Measurements from ENCODE around the gene ASCL5.

ASCL5 gene

GRCh38 chr1:201172326-201172725, 45.3 kb upstream of the ASCL5 start:
- H3K27ac ChIP-seq, result no peak overlapping the region
- peaks cover 6% of the 10 kb centered on the region for H3K4me1 ChIP-seq
- no peaks in the 10 kb centered on the region for H3K79me2 ChIP-seq
- no peak overlapping the region for H3K4me2 ChIP-seq (ENCODE audit: low read length)
- no peaks in the 10 kb centered on the region for H3K9me3 ChIP-seq (ENCODE audit: control insufficient read depth, low read length)
- no peaks in the 10 kb centered on the region for H3K36me3 ChIP-seq (ENCODE audit: control insufficient read depth, insufficient read depth, low read length)
- no peak for TF ChIP-seq CTCF (IDR thresholded peaks at IDR 0.05)
- no peak overlapping the region for H2AFZ ChIP-seq
- H3K27me3 ChIP-seq (ENCODE audit: control insufficient read depth, insufficient read depth, low read length), result no peaks in the 10 kb centered on the region
- no peak overlapping the region for H3K4me3 ChIP-seq (ENCODE audit: low read depth, low read length)
- no peak overlapping the region for H3K9ac ChIP-seq

DNA sequence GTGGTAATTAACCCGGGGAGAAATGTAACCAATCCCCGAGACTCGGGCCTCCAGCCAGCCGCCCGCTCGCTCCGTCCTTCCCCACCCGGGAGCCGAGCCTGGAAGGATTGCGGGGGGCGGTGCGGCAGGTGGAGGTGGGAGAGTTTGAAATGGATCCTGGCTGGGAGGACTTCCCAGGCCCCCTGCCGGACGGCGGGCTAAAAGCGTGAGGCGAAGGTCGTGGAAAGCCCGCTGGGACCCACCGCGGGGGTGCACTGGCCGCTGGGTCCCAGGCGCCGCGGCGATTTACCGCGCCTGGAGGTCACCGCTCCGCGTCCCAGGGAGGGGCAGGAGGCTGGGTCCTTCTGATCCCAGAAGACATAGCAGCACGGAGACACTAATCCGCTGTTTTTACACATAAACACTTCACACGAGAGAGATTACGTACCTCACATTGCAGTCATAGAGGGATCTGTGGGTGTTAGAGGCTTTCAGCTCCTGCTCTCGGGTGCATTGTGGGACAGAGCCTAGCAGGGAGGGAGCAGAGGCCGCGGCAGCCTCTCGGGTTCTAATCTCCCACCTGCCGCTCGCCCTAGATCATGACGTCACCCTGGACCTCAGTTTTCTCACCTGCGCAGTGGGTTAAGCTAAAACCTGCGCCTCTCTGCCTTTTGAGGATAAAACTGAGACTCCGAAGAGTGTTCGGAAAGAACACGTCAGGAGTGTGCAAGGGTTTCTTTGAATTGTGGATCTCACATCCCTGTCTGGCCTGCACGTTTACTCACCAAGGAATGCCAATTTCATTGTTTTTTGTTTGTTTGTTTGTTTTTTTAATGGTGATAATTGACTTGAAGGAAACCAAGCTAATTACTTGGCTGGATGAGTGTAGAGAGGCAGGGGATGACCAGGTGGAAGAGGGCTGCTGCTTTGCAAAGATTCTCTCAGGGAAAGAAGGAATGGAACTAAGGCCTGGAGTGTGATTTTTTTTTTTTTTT, 44.4 kb upstream of the ASCL5 start:
- TF ChIP-seq CTCF (IDR thresholded peaks at IDR 0.05), result peak; percentile 40
- peaks cover 6% of the 10 kb centered on the region for H3K4me1 ChIP-seq
- no peaks in the 10 kb centered on the region for H3K79me2 ChIP-seq
- peak overlapping the region; percentile 66 for H3K4me3 ChIP-seq (ENCODE audit: low read depth, low read length)
- peak overlapping the region; percentile 95 for H2AFZ ChIP-seq
- H3K9me3 ChIP-seq (ENCODE audit: control insufficient read depth, low read length), result no peaks in the 10 kb centered on the region
- H3K9ac ChIP-seq, result peak overlapping the region; percentile 67
- no peaks in the 10 kb centered on the region for H3K36me3 ChIP-seq (ENCODE audit: control insufficient read depth, insufficient read depth, low read length)
- no peaks in the 10 kb centered on the region for H3K27me3 ChIP-seq (ENCODE audit: control insufficient read depth, insufficient read depth, low read length)
- peak overlapping the region; percentile 56 for H3K4me2 ChIP-seq (ENCODE audit: low read length)
- peak overlapping the region; percentile 96 for H3K27ac ChIP-seq

DNA sequence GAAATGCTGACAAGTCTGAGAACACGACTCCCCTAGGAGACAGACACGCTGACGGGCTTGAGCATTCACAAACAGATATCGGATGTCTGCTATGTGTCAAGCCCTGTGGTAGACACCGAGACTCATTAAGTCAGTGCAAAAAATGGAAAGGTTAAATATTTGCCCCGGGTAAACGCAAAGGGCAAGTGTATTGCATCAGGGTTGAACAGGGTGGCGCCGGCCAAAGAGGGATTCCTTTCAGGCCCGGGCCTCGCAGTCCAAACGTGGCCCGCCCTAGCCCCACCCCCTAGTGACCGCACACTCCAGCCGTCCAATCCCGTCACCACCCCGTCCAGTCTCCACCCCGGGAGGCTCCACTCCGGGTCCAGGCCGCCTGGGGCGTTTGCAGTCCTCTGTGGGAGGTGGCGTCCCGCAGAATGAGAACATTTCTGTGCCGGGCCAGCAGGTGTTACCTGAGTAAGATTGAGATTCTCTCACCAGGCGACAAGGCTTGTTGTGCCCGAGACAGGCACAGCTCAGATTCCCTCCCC, 43.6 kb upstream of the ASCL5 start:
- peak overlapping the region; percentile 56 for H3K4me2 ChIP-seq (ENCODE audit: low read length)
- no peaks in the 10 kb centered on the region for H3K27me3 ChIP-seq (ENCODE audit: control insufficient read depth, insufficient read depth, low read length)
- H3K9ac ChIP-seq, result peak overlapping the region; percentile 67
- no peaks in the 10 kb centered on the region for H3K79me2 ChIP-seq
- peak overlapping the region; percentile 95 for H2AFZ ChIP-seq
- H3K27ac ChIP-seq, result peak overlapping the region; percentile 96
- H3K4me3 ChIP-seq (ENCODE audit: low read depth, low read length), result peak overlapping the region; percentile 66
- H3K4me1 ChIP-seq, result peaks cover 6% of the 10 kb centered on the region
- no peaks in the 10 kb centered on the region for H3K36me3 ChIP-seq (ENCODE audit: control insufficient read depth, insufficient read depth, low read length)
- TF ChIP-seq CTCF (IDR thresholded peaks at IDR 0.05), result no peak
- no peaks in the 10 kb centered on the region for H3K9me3 ChIP-seq (ENCODE audit: control insufficient read depth, low read length)

DNA sequence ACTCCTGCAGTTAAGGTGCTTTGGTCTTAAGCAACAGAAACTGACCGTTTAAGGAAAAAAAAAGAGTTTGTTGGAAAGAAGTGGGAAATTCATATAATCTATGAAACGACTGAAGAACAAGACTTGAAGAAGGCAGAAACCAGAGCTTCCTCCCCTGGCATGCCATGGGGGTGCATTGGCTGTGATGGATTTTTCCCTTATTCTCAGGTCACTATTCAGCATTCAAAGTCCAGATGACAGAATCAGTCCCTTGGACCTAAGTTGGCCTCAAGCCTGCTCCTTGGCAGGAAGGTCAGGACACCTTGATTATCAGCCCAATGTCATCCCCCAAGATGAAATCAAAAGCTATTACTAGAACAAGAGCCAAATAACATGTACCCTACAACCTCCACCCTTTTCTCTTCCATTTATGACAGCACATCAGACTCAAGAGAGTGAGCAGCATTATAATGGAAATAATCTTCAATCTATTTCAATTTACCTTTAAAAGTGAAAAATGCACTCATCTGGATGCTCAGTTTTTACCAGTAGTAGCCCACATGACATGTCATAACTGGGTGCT, 43.1 kb upstream of the ASCL5 start:
- peak overlapping the region; percentile 66 for H3K4me3 ChIP-seq (ENCODE audit: low read depth, low read length)
- no peak for TF ChIP-seq CTCF (IDR thresholded peaks at IDR 0.05)
- no peaks in the 10 kb centered on the region for H3K36me3 ChIP-seq (ENCODE audit: control insufficient read depth, insufficient read depth, low read length)
- no peaks in the 10 kb centered on the region for H3K27me3 ChIP-seq (ENCODE audit: control insufficient read depth, insufficient read depth, low read length)
- peak overlapping the region; percentile 46 for H3K9ac ChIP-seq
- H3K27ac ChIP-seq, result peak overlapping the region; percentile 96
- H2AFZ ChIP-seq, result peak overlapping the region; percentile 77
- peak overlapping the region; percentile 25 for H3K4me2 ChIP-seq (ENCODE audit: low read length)
- H3K79me2 ChIP-seq, result no peaks in the 10 kb centered on the region
- peaks cover 6% of the 10 kb centered on the region for H3K4me1 ChIP-seq
- no peaks in the 10 kb centered on the region for H3K9me3 ChIP-seq (ENCODE audit: control insufficient read depth, low read length)

All from parathyroid adenoma (tissue), 2 donors.